GM23338 (cell line): ENCODE data around the gene FCHSD2. TPM values are rescaled to one million over a fixed set of nuclear protein-coding genes. Genes with fewer than 3 reads are reported as not detected.

Source experiments
- ATAC-seq: fragments of 200-7000 bp; cut with Tn5 transposase; 3 replicates; pipeline ENCODE4 v1.9.1; 2020
- DNase-seq: peaks from one replicate; pipeline ENCODE4 v3.0.0-alpha.2; 2015; ENCODE audit warnings: low spot score
- H2AFZ ChIP-seq: fragments of 200-600 bp; sonication (generic); 2 replicates; pipeline ENCODE4 v1.8.0; 2016; ENCODE audit warnings: antibody characterized with exemption, mild to moderate bottlenecking, moderate library complexity
- H3F3A ChIP-seq: fragments of 200-600 bp; sonication (generic); replicated peaks from 2 replicates; pipeline ENCODE4 v1.8.0; 2017; ENCODE audit warnings: antibody characterized with exemption, mixed run types, low read depth
- H3K27ac ChIP-seq: fragments of 200-600 bp; sonication (generic); 2 replicates; pipeline ENCODE4 v1.6.1; 2016; ENCODE audit warnings: low read depth
- H3K27me3 ChIP-seq: fragments of 200-600 bp; sonication (generic); 2 replicates; pipeline ENCODE4 v1.8.0; 2016; ENCODE audit warnings: mild to moderate bottlenecking, mixed run types, moderate library complexity; ENCODE audit not compliant: insufficient read depth
- H3K36me3 ChIP-seq: fragments of 200-600 bp; sonication (generic); 2 replicates; pipeline ENCODE4 v1.8.0; 2016; ENCODE audit warnings: mild to moderate bottlenecking; ENCODE audit not compliant: insufficient read depth
- H3K4me1 ChIP-seq: fragments of 200-600 bp; sonication (generic); 2 replicates; pipeline ENCODE4 v1.8.0; 2016; ENCODE audit warnings: mild to moderate bottlenecking, moderate library complexity; ENCODE audit not compliant: insufficient read depth
- H3K4me2 ChIP-seq: fragments of 200-600 bp; sonication (generic); 2 replicates; pipeline ENCODE4 v1.7.1; 2017; ENCODE audit warnings: mixed run types
- H3K4me3 ChIP-seq: fragments of 200-600 bp; sonication (generic); 2 replicates; pipeline ENCODE4 v1.6.1; 2016; ENCODE audit warnings: mixed run types
- H3K79me2 ChIP-seq: fragments of 200-600 bp; sonication (generic); replicated peaks from 2 replicates; pipeline ENCODE4 v1.8.0; 2017; ENCODE audit warnings: mild to moderate bottlenecking; ENCODE audit not compliant: insufficient read depth
- H3K9me2 ChIP-seq: fragments of 200-600 bp; sonication (generic); 2 replicates; pipeline ENCODE4 v1.8.0; 2017; ENCODE audit not compliant: insufficient read depth
- H4K20me1 ChIP-seq: fragments of 200-600 bp; sonication (generic); replicated peaks from 2 replicates; pipeline ENCODE4 v1.8.0; 2017; ENCODE audit warnings: mild to moderate bottlenecking; ENCODE audit not compliant: insufficient read depth
- H3K27ac Mint-ChIP-seq: 2 replicates; pipeline ENCODE4 v1.8.0; 2020; ENCODE audit warnings: inconsistent platforms, mild to moderate bottlenecking, moderate library complexity, mixed read lengths
- H3K27me3 Mint-ChIP-seq: 3 replicates; pipeline ENCODE4 v1.8.0; 2022; ENCODE audit warnings: low read depth, mild to moderate bottlenecking, moderate library complexity, mixed read lengths, inconsistent platforms; ENCODE audit not compliant: insufficient read depth, poor library complexity
- H3K36me3 Mint-ChIP-seq: 3 replicates; pipeline ENCODE4 v1.8.0; 2021; ENCODE audit warnings: low read depth, mild to moderate bottlenecking, inconsistent platforms, moderate library complexity, mixed read lengths
- H3K4me1 Mint-ChIP-seq: 3 replicates; pipeline ENCODE4 v1.8.0; 2020; ENCODE audit warnings: mild to moderate bottlenecking, inconsistent platforms, mixed read lengths
- H3K4me3 Mint-ChIP-seq: 3 replicates; pipeline ENCODE4 v1.8.0; 2021; ENCODE audit warnings: moderate library complexity, mild to moderate bottlenecking, inconsistent platforms, mixed read lengths
- H3K9me3 Mint-ChIP-seq: 3 replicates; pipeline ENCODE4 v1.8.0; 2020; ENCODE audit warnings: moderate library complexity, mild to moderate bottlenecking, inconsistent platforms, mixed read lengths
- CREB1 ChIP-seq: fragments of 250-450 bp; sonication (Bioruptor Pico); IDR thresholded peaks from 2 replicates; pipeline ENCODE4 v1.5.0; 2020; ENCODE audit warnings: low read depth, mild to moderate bottlenecking, moderate library complexity
- ETS1 ChIP-seq: IDR thresholded peaks from 2 replicates; pipeline ENCODE4 v1.6.1; 2016; ENCODE audit warnings: antibody characterized with exemption
- EZH2 ChIP-seq: fragments of 200-600 bp; sonication (generic); IDR thresholded peaks from one replicate; pipeline ENCODE4 v1.8.0; 2017; ENCODE audit warnings: antibody characterized with exemption, mild to moderate bottlenecking, low read depth; ENCODE audit not compliant: unreplicated experiment
- EZH2phosphoT487 ChIP-seq: fragments of 200-600 bp; sonication (generic); IDR thresholded peaks from one replicate; pipeline ENCODE4 v1.8.1; 2018; ENCODE audit warnings: antibody characterized with exemption; ENCODE audit not compliant: unreplicated experiment
- NANOG ChIP-seq: IDR thresholded peaks from 2 replicates; pipeline ENCODE4 v1.6.1; 2016; ENCODE audit warnings: antibody characterized with exemption, borderline replicate concordance
- POLR2AphosphoS5 ChIP-seq: IDR thresholded peaks from 2 replicates; pipeline ENCODE4 v1.6.1; 2016; ENCODE audit warnings: antibody characterized with exemption, low read depth
- STAT1 ChIP-seq: IDR thresholded peaks from one replicate; pipeline ENCODE4 v1.6.1; 2016; ENCODE audit warnings: antibody characterized with exemption; ENCODE audit not compliant: unreplicated experiment
- polyA plus RNA-seq: library from polyadenylated mRNA; unstranded; fragments of >200 nt; fragmentation: Nextera tagmentation; extraction: Ambion mirVana; gene quantifications from 2 replicates; pipeline ENCODE4 v1.2.1, GENCODE V29; 2016
- total RNA-seq: library from RNA; depleted of rRNA; stranded (reverse); fragments of >200 nt; shearing (Covaris generic); gene quantifications from 2 replicates; pipeline ENCODE4 v1.2.3, GENCODE V29; 2014
- TF ChIP-seq, protein P1 (sequence below), 2 experiments: fragments of 200-600 bp in 1 of 2; sonication (generic) in 1 of 2; conservative IDR thresholded peaks; 2 replicates each; pipeline versions ENCODE4 v1.5.1 to v1.6.1; 2016 to 2017; ENCODE audit warnings: antibody characterized with exemption in 2 of 2, low read depth in 2 of 2, mild to moderate bottlenecking in 2 of 2, moderate library complexity in 1 of 2
- TF ChIP-seq, protein P2 (sequence below): fragments of 250-450 bp; sonication (Bioruptor Pico); IDR thresholded peaks from 2 replicates; pipeline ENCODE4 v1.5.0; 2020; ENCODE audit warnings: mild to moderate bottlenecking, moderate library complexity
- TF ChIP-seq, protein P3 (sequence below): IDR thresholded peaks from one replicate; pipeline ENCODE4 v1.6.1; 2018; ENCODE audit warnings: antibody characterized with exemption; ENCODE audit not compliant: unreplicated experiment

Gene FCHSD2
- total and polyA plus RNA-seq, 2 experiments from 2014 or later, result 3.6 to 5.2 TPM

- Mint-ChIP-seq H3K4me1 (peaks cover 18% of the 10 kb centered on the region), H3K36me3 (no peaks in the 10 kb centered on the region), H3K9me3 (no peaks in the 10 kb centered on the region), H3K27ac (no peak overlapping the region), H3K27me3 (peaks cover 4% of the 10 kb centered on the region), H3K4me3 (no peak overlapping the region)
- Histone ChIP-seq H3K79me2 (no peaks in the 10 kb centered on the region), H3K4me1 (peaks cover 8% of the 10 kb centered on the region), H3K36me3 (no peaks in the 10 kb centered on the region), H3K4me2 (peak overlapping the region; percentile 51; the same call in 1 of the 2 replicates), H4K20me1 (no peaks in the 10 kb centered on the region), H2AFZ (0 out of 2 replicates have a peak overlapping the region, but pooled peaks have one; percentile 47), H3F3A (no peaks in the 10 kb centered on the region), H3K27me3 (no peaks in the 10 kb centered on the region), H3K4me3 (no peak overlapping the region), H3K9me2 (no peaks in the 10 kb centered on the region), H3K27ac (no peak overlapping the region)
- no peak for TF ChIP-seq NANOG
- TF ChIP-seq, protein P1, sequence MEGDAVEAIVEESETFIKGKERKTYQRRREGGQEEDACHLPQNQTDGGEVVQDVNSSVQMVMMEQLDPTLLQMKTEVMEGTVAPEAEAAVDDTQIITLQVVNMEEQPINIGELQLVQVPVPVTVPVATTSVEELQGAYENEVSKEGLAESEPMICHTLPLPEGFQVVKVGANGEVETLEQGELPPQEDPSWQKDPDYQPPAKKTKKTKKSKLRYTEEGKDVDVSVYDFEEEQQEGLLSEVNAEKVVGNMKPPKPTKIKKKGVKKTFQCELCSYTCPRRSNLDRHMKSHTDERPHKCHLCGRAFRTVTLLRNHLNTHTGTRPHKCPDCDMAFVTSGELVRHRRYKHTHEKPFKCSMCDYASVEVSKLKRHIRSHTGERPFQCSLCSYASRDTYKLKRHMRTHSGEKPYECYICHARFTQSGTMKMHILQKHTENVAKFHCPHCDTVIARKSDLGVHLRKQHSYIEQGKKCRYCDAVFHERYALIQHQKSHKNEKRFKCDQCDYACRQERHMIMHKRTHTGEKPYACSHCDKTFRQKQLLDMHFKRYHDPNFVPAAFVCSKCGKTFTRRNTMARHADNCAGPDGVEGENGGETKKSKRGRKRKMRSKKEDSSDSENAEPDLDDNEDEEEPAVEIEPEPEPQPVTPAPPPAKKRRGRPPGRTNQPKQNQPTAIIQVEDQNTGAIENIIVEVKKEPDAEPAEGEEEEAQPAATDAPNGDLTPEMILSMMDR (conservative IDR thresholded peaks at IDR 0.05; ENCODE audit: low read depth in 2 of 2), result no peak
- no peak for TF ChIP-seq EZH2
- TF ChIP-seq, protein P2, sequence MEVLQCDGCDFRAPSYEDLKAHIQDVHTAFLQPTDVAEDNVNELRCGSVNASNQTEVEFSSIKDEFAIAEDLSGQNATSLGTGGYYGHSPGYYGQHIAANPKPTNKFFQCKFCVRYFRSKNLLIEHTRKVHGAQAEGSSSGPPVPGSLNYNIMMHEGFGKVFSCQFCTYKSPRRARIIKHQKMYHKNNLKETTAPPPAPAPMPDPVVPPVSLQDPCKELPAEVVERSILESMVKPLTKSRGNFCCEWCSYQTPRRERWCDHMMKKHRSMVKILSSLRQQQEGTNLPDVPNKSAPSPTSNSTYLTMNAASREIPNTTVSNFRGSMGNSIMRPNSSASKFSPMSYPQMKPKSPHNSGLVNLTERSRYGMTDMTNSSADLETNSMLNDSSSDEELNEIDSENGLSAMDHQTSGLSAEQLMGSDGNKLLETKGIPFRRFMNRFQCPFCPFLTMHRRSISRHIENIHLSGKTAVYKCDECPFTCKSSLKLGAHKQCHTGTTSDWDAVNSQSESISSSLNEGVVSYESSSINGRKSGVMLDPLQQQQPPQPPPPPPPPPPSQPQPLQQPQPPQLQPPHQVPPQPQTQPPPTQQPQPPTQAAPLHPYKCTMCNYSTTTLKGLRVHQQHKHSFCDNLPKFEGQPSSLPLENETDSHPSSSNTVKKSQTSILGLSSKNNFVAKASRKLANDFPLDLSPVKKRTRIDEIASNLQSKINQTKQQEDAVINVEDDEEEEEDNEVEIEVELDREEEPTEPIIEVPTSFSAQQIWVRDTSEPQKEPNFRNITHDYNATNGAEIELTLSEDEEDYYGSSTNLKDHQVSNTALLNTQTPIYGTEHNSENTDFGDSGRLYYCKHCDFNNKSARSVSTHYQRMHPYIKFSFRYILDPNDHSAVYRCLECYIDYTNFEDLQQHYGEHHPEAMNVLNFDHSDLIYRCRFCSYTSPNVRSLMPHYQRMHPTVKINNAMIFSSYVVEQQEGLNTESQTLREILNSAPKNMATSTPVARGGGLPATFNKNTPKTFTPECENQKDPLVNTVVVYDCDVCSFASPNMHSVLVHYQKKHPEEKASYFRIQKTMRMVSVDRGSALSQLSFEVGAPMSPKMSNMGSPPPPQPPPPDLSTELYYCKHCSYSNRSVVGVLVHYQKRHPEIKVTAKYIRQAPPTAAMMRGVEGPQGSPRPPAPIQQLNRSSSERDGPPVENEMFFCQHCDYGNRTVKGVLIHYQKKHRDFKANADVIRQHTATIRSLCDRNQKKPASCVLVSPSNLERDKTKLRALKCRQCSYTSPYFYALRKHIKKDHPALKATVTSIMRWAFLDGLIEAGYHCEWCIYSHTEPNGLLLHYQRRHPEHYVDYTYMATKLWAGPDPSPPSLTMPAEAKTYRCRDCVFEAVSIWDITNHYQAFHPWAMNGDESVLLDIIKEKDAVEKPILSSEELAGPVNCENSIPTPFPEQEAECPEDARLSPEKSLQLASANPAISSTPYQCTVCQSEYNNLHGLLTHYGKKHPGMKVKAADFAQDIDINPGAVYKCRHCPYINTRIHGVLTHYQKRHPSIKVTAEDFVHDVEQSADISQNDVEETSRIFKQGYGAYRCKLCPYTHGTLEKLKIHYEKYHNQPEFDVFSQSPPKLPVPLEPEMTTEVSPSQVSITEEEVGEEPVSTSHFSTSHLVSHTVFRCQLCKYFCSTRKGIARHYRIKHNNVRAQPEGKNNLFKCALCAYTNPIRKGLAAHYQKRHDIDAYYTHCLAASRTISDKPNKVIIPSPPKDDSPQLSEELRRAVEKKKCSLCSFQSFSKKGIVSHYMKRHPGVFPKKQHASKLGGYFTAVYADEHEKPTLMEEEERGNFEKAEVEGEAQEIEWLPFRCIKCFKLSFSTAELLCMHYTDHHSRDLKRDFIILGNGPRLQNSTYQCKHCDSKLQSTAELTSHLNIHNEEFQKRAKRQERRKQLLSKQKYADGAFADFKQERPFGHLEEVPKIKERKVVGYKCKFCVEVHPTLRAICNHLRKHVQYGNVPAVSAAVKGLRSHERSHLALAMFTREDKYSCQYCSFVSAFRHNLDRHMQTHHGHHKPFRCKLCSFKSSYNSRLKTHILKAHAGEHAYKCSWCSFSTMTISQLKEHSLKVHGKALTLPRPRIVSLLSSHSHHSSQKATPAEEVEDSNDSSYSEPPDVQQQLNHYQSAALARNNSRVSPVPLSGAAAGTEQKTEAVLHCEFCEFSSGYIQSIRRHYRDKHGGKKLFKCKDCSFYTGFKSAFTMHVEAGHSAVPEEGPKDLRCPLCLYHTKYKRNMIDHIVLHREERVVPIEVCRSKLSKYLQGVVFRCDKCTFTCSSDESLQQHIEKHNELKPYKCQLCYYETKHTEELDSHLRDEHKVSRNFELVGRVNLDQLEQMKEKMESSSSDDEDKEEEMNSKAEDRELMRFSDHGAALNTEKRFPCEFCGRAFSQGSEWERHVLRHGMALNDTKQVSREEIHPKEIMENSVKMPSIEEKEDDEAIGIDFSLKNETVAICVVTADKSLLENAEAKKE (CRISPR knock-in tag), result no peak
- TF ChIP-seq, protein P3, sequence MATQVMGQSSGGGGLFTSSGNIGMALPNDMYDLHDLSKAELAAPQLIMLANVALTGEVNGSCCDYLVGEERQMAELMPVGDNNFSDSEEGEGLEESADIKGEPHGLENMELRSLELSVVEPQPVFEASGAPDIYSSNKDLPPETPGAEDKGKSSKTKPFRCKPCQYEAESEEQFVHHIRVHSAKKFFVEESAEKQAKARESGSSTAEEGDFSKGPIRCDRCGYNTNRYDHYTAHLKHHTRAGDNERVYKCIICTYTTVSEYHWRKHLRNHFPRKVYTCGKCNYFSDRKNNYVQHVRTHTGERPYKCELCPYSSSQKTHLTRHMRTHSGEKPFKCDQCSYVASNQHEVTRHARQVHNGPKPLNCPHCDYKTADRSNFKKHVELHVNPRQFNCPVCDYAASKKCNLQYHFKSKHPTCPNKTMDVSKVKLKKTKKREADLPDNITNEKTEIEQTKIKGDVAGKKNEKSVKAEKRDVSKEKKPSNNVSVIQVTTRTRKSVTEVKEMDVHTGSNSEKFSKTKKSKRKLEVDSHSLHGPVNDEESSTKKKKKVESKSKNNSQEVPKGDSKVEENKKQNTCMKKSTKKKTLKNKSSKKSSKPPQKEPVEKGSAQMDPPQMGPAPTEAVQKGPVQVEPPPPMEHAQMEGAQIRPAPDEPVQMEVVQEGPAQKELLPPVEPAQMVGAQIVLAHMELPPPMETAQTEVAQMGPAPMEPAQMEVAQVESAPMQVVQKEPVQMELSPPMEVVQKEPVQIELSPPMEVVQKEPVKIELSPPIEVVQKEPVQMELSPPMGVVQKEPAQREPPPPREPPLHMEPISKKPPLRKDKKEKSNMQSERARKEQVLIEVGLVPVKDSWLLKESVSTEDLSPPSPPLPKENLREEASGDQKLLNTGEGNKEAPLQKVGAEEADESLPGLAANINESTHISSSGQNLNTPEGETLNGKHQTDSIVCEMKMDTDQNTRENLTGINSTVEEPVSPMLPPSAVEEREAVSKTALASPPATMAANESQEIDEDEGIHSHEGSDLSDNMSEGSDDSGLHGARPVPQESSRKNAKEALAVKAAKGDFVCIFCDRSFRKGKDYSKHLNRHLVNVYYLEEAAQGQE, result no peak
- no peak for TF ChIP-seq EZH2phosphoT487
- no peak for TF ChIP-seq STAT1
- TF ChIP-seq ETS1, result no peak
- no peak for TF ChIP-seq POLR2AphosphoS5
- TF ChIP-seq CREB1, result no peak
- ATAC-seq (no peak; the same call in 2 of the 3 replicates), DNase-seq (no peak)
These were observed 10.2 kb upstream of the FCHSD2 start for GRCh38 chr11:73152086-73152853.
